Tibial nerve (tissue), 4 donors: ENCODE results near the gene TCERG1.

Source experiments
- EP300 ChIP-seq, 2 donors: sonication (generic); formaldehyde crosslinking; IDR thresholded peaks; one replicate each; pipeline ENCODE4 v1.6.1; 2017; ENCODE audit warnings: antibody characterized with exemption in 2 of 2, mild to moderate bottlenecking in 1 of 2
- TF ChIP-seq, protein P1 (sequence below), 5 experiments: fragments of 200-600 bp in 3 of 5; fragments of 450-650 bp in 2 of 5; sonication (generic) in 3 of 5; IDR thresholded peaks; one replicate each; pipeline ENCODE4 v1.5.1; 2016 to 2019; ENCODE audit warnings: antibody characterized with exemption in 5 of 5, mild to moderate bottlenecking in 3 of 5, moderate library complexity in 2 of 5

DNA sequence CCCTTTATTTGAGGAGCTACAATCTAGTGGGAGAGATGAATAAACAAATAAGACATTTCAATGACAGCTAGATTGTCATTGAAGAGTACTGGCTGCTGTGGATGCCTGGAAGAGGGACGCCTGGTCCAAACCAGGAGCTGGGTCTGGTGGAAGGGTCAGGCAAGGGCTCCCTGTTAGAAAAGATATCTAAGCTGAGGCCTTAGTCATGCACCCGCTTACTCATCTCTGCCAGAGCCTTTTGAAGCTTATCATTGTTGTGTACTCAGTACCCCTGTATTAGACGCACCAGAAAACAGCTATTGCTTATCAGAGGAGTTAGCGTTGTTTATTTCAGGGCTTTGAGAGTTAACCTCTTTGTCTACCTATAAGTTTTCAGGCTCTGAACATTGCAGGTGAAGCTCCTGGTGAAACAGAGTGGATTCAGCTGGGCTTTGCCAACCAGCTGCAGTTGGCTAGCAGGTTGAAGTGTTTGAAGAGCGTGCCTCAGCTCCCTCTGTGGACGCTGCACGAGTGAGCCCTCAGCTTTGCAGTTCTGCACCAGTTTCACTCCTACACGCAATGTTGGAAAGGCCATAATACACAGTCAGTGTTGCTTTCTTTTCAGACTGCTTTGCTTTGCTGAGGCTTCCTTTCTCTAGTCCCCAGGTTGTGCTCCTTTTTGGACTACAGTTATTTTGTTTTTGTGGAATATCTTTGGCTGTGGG lies 74.4 kb downstream of the TCERG1 start:
- TF ChIP-seq, protein P1, sequence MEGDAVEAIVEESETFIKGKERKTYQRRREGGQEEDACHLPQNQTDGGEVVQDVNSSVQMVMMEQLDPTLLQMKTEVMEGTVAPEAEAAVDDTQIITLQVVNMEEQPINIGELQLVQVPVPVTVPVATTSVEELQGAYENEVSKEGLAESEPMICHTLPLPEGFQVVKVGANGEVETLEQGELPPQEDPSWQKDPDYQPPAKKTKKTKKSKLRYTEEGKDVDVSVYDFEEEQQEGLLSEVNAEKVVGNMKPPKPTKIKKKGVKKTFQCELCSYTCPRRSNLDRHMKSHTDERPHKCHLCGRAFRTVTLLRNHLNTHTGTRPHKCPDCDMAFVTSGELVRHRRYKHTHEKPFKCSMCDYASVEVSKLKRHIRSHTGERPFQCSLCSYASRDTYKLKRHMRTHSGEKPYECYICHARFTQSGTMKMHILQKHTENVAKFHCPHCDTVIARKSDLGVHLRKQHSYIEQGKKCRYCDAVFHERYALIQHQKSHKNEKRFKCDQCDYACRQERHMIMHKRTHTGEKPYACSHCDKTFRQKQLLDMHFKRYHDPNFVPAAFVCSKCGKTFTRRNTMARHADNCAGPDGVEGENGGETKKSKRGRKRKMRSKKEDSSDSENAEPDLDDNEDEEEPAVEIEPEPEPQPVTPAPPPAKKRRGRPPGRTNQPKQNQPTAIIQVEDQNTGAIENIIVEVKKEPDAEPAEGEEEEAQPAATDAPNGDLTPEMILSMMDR (IDR thresholded peaks at IDR 0.05): no peak
- TF ChIP-seq EP300 (IDR thresholded peaks at IDR 0.05): no peak
